Karpas-422 (cell line): ENCODE measurements around the gene NVL. TPM values are rescaled to one million over a fixed set of nuclear protein-coding genes. Genes with fewer than 3 reads are reported as not detected.

Source experiments
- DNase-seq: peaks from one replicate; pipeline ENCODE4 v3.0.0-alpha.2; 2015
- H2AFZ ChIP-seq: fragments of 200-600 bp; sonication (generic); 2 replicates; pipeline ENCODE4 v1.6.1; 2014; ENCODE audit warnings: antibody characterized with exemption, low read length, mixed read lengths
- H3K27ac ChIP-seq: fragments of 200-600 bp; sonication (generic); 2 replicates; pipeline ENCODE4 v1.5.1; 2014; ENCODE audit warnings: mild to moderate bottlenecking, low read length, moderate library complexity
- H3K27me3 ChIP-seq: fragments of 200-600 bp; sonication (generic); 2 replicates; pipeline ENCODE4 v1.6.1; 2014; ENCODE audit warnings: low read length, mixed read lengths
- H3K36me3 ChIP-seq: fragments of 200-600 bp; sonication (generic); 2 replicates; pipeline ENCODE4 v1.6.1; 2014; ENCODE audit warnings: low read length, mixed read lengths; ENCODE audit not compliant: insufficient read depth
- H3K4me1 ChIP-seq: fragments of 200-600 bp; sonication (generic); 2 replicates; pipeline ENCODE4 v1.6.1; 2014; ENCODE audit warnings: mild to moderate bottlenecking, low read length, mixed read lengths
- H3K4me2 ChIP-seq: fragments of 200-600 bp; sonication (generic); 2 replicates; pipeline ENCODE4 v1.6.1; 2014; ENCODE audit warnings: low read length, low read depth, mild to moderate bottlenecking; ENCODE audit not compliant: poor library complexity, severe bottlenecking
- H3K4me3 ChIP-seq: fragments of 200-600 bp; sonication (generic); 2 replicates; pipeline ENCODE4 v1.5.1; 2014; ENCODE audit warnings: mild to moderate bottlenecking, antibody characterized with exemption, low read length, mixed read lengths
- H3K79me2 ChIP-seq: fragments of 200-600 bp; sonication (generic); 2 replicates; pipeline ENCODE4 v1.6.1; 2014; ENCODE audit warnings: mild to moderate bottlenecking, low read length, mixed read lengths
- H3K9ac ChIP-seq: fragments of 200-600 bp; sonication (generic); 2 replicates; pipeline ENCODE4 v1.6.0; 2014; ENCODE audit warnings: low read length
- H3K9me2 ChIP-seq: fragments of 200-600 bp; sonication (generic), shearing (Covaris generic); replicated peaks from 2 replicates; pipeline ENCODE4 v1.6.0; 2014; ENCODE audit warnings: mild to moderate bottlenecking, low read length, moderate library complexity; ENCODE audit not compliant: insufficient read depth
- H3K9me3 ChIP-seq: fragments of 300-700, 200-600 bp; sonication (generic); 2 replicates; pipeline ENCODE4 v1.6.1; 2014; ENCODE audit warnings: low read length, mixed read lengths
- H4K20me1 ChIP-seq: fragments of 200-600 bp; sonication (generic); 2 replicates; pipeline ENCODE4 v1.6.1; 2014; ENCODE audit warnings: mild to moderate bottlenecking, antibody characterized with exemption, low read length, low read depth; ENCODE audit not compliant: insufficient read depth
- total RNA-seq: library from RNA; depleted of rRNA; stranded (reverse); fragments of >200 nt; shearing (Covaris generic); gene quantifications from 2 replicates; pipeline ENCODE4 v1.2.3, GENCODE V29; 2014; ENCODE audit warnings: low replicate concordance

Gene NVL
- total RNA-seq, 1 experiment from 2014 or later, result 27.1 TPM

GRCh38 chr1:224287714-224288113 is 42.3 kb downstream of the NVL start:
- H3K4me1 ChIP-seq, result no peaks in the 10 kb centered on the region
- no peak overlapping the region for H3K4me3 ChIP-seq
- no peak overlapping the region for H3K9ac ChIP-seq
- H3K27me3 ChIP-seq, result no peaks in the 10 kb centered on the region
- H3K36me3 ChIP-seq, result peaks cover 49% of the 10 kb centered on the region; the same call in 1 of the 2 replicates
- no peak overlapping the region for H3K27ac ChIP-seq
- H4K20me1 ChIP-seq, result no peaks in the 10 kb centered on the region
- no peaks in the 10 kb centered on the region for H3K9me2 ChIP-seq
- H3K9me3 ChIP-seq, result no peaks in the 10 kb centered on the region
- no peak for DNase-seq
- no peak overlapping the region for H2AFZ ChIP-seq
- H3K79me2 ChIP-seq, result peaks cover 3% of the 10 kb centered on the region; the same call in 1 of the 2 replicates
- no peak overlapping the region for H3K4me2 ChIP-seq

- Histone ChIP-seq H3K9me2 (no peaks in the 10 kb centered on the region), H3K79me2 (no peaks in the 10 kb centered on the region), H2AFZ (no peak overlapping the region), H3K9ac (no peak overlapping the region), H3K36me3 (peaks cover 41% of the 10 kb centered on the region; the same call in 1 of the 2 replicates), H3K27ac (no peak overlapping the region), H3K9me3 (no peaks in the 10 kb centered on the region), H3K4me3 (no peak overlapping the region), H3K4me1 (no peaks in the 10 kb centered on the region), H3K27me3 (no peaks in the 10 kb centered on the region), H3K4me2 (no peak overlapping the region), H4K20me1 (no peaks in the 10 kb centered on the region)
- no peak for DNase-seq
These were observed 47.8 kb downstream of the NVL start for GRCh38 chr1:224282140-224282539.

- no peaks in the 10 kb centered on the region for H3K9me3 ChIP-seq
- no peak overlapping the region for H3K27ac ChIP-seq
- no peaks in the 10 kb centered on the region for H3K4me1 ChIP-seq
- no peak overlapping the region for H2AFZ ChIP-seq
- H3K9me2 ChIP-seq, result no peaks in the 10 kb centered on the region
- H4K20me1 ChIP-seq, result no peaks in the 10 kb centered on the region
- peaks cover 13% of the 10 kb centered on the region for H3K36me3 ChIP-seq
- H3K4me2 ChIP-seq, result no peak overlapping the region
- no peak overlapping the region for H3K4me3 ChIP-seq
- no peak overlapping the region for H3K9ac ChIP-seq
- H3K79me2 ChIP-seq, result no peaks in the 10 kb centered on the region
- H3K27me3 ChIP-seq, result no peaks in the 10 kb centered on the region
- DNase-seq, result no peak
These were observed 53.0 kb downstream of the NVL start for GRCh38 chr1:224276771-224277487.

DNA sequence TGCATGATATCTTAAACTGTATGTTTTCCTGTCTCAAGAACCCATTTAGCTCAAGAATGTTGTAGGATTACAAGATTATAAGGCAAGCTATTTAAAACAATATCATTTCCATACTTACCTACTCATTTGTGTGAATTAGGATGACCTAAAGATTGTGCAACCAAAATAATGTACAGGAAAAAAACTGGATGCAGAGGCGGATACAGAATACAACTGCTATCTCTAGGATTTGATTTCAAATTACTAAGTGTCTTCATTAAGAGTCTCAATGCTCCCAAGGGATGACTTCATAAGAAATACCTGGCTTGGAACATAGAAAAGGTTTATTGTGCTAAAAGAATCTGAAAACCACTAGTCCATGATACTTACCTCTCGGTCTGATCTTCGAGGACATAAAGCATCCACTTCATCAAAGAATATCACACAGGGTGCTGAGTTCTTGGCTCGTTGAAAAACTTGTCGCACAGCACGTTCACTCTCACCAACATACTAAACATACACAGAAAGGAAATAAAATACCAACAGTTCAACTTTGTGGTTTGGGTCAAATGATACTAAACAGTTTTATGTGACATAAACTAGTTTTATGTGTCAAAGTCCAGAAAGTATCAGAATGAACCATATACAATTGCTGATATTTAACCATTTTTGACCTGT is 54.9 kb downstream of the NVL start:
- Histone ChIP-seq H3K79me2 (no peaks in the 10 kb centered on the region), H3K9ac (no peak overlapping the region), H3K4me2 (no peak overlapping the region), H4K20me1 (no peaks in the 10 kb centered on the region), H3K27ac (no peak overlapping the region), H3K36me3 (peaks cover 18% of the 10 kb centered on the region), H3K27me3 (no peaks in the 10 kb centered on the region), H3K9me3 (no peaks in the 10 kb centered on the region), H3K4me1 (no peaks in the 10 kb centered on the region), H3K9me2 (no peaks in the 10 kb centered on the region), H3K4me3 (no peak overlapping the region), H2AFZ (no peak overlapping the region)
- DNase-seq, result no peak

DNA sequence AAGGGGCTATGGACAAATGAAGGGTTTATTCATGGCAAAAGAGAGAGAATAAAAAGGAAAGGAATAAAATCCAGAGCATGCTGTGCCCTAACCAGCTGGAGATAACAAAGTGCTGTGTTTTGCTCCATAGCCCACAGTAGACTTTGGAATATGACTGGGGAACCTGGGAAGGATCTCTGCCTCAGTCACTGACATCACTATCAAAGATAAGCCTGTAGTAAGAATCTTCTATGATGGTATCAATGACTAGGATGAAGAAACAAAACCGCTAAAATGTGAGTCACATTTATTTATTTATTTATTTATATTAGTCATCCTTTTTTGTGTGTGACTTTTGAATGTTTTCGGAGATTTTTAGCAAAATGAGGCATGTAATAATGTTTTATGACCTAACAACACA is 56.3 kb downstream of the NVL start:
- no peak for DNase-seq
- Histone ChIP-seq H4K20me1 (no peaks in the 10 kb centered on the region), H3K9me3 (no peaks in the 10 kb centered on the region), H3K27ac (no peak overlapping the region), H2AFZ (no peak overlapping the region), H3K79me2 (no peaks in the 10 kb centered on the region), H3K4me1 (no peaks in the 10 kb centered on the region), H3K36me3 (peaks cover 27% of the 10 kb centered on the region), H3K4me2 (no peak overlapping the region), H3K9me2 (no peaks in the 10 kb centered on the region), H3K4me3 (no peak overlapping the region), H3K9ac (no peak overlapping the region), H3K27me3 (no peaks in the 10 kb centered on the region)

- no peak for DNase-seq
- Histone ChIP-seq H2AFZ (no peak overlapping the region), H3K9ac (no peak overlapping the region), H3K27ac (no peak overlapping the region), H3K9me3 (no peaks in the 10 kb centered on the region), H3K36me3 (peaks cover 29% of the 10 kb centered on the region), H3K79me2 (no peaks in the 10 kb centered on the region), H3K9me2 (no peaks in the 10 kb centered on the region), H3K4me2 (no peak overlapping the region), H3K4me1 (peaks cover 9% of the 10 kb centered on the region), H3K27me3 (no peaks in the 10 kb centered on the region), H3K4me3 (no peak overlapping the region), H4K20me1 (no peaks in the 10 kb centered on the region)
These were observed 58.9 kb downstream of the NVL start for GRCh38 chr1:224271106-224271505.

GRCh38 chr1:224267925-224268324 is 62.0 kb downstream of the NVL start:
- Histone ChIP-seq H3K79me2 (no peaks in the 10 kb centered on the region), H3K9me2 (no peaks in the 10 kb centered on the region), H3K9me3 (no peaks in the 10 kb centered on the region), H3K36me3 (peaks cover 20% of the 10 kb centered on the region), H3K4me1 (peaks cover 9% of the 10 kb centered on the region), H4K20me1 (no peaks in the 10 kb centered on the region), H2AFZ (no peak overlapping the region), H3K9ac (no peak overlapping the region), H3K27ac (no peak overlapping the region), H3K27me3 (no peaks in the 10 kb centered on the region), H3K4me3 (no peak overlapping the region), H3K4me2 (no peak overlapping the region)
- DNase-seq, result no peak

GRCh38 chr1:224266915-224267856 is 62.8 kb downstream of the NVL start:
- no peak overlapping the region for H3K4me3 ChIP-seq
- no peaks in the 10 kb centered on the region for H3K9me3 ChIP-seq
- H3K4me2 ChIP-seq, result no peak overlapping the region
- peaks cover 9% of the 10 kb centered on the region for H3K4me1 ChIP-seq
- no peaks in the 10 kb centered on the region for H3K27me3 ChIP-seq
- peaks cover 23% of the 10 kb centered on the region for H3K36me3 ChIP-seq
- no peak overlapping the region for H2AFZ ChIP-seq
- no peak overlapping the region for H3K27ac ChIP-seq
- no peak for DNase-seq
- no peaks in the 10 kb centered on the region for H4K20me1 ChIP-seq
- H3K9me2 ChIP-seq, result no peaks in the 10 kb centered on the region
- no peak overlapping the region for H3K9ac ChIP-seq
- no peaks in the 10 kb centered on the region for H3K79me2 ChIP-seq
